COLO668 (cell line): Measurements from ENCODE around the gene EPS8L3.
A peak's percentile ranks its signal among the peaks of the same experiment; 100 is the strongest.

Source experiments
- DNase-seq: peaks from one replicate; lab custom pipeline; 2025; ENCODE audit not compliant: unreplicated experiment; lab: John Stamatoyannopoulos, UW

Gene EPS8L3

DNA sequence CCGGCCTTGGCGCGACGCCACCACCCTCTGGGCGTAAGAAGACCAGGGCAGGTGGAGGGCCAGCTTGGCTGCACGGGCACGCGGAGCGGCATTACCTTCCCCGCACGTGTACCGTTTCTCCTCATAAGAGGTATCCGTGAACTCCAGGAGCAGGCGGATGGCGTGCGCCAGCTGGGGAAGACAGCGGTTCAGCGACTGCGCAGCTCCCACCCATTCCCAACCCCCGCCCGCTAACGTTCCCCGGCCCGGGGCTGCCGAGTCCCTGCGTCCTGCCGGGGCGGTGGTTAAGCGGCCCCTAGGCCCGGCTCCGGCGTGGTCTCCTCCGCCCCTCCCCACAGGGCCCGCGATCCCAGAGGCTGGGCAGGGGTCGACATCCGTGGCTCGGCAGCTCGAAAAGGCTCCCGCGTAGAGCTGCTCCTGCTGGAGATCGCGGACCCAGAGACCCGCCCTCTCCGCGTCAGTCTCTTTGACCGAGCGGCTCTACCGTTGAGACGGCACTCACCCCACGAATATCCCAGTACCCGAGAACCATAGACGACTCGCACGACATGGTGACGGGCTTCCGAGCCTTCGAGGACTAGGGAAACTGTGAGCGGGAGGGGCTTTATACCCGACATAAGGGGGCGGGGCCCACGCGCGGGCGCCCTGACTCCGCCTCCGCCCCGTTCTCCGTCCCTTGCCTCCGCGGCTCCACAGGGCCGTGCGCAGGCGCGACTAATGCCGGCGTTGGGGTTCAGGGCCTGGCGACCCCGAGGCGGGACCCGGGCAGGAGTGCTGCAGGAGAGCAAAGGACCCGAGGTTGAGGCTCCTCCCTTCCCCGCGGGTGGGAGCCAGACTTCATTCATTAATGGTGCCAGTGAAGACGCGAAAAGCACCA lies 23.7 kb downstream of the EPS8L3 start:
- peak; percentile 75 for DNase-seq

DNA sequence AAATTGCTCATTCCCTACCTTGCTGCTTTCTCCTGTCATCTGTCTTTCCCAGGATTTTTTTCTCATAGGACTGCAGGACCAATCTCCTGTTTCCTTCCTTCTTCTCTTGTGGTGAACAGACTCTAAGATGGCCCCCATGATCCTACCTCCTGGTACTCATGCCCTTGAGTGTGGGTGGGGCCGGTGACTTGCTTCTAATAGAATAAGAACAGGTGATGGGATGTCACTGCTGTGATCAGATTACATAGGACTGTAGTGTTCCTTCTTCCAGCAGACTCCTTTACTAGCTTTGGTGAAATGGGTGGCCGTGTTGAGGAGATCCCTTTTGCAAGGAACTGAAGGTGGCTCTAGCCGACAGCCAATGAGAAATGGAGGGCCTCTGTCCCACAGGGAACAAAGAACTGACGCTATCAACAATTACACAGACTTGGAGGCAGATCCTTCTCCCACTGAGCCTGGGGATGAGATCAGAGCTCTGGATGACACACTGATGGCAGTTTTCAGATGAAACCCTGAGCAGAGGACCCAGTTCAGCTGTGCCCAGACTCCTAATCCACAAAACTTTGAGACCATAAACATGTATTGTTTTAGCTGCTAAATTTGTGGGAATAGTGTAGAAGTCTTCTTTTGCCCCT lies 30.4 kb downstream of the EPS8L3 start:
- no peak for DNase-seq

GRCh38 chr1:109732390-109732881 lies 31.3 kb downstream of the EPS8L3 start:
- no peak for DNase-seq

DNA sequence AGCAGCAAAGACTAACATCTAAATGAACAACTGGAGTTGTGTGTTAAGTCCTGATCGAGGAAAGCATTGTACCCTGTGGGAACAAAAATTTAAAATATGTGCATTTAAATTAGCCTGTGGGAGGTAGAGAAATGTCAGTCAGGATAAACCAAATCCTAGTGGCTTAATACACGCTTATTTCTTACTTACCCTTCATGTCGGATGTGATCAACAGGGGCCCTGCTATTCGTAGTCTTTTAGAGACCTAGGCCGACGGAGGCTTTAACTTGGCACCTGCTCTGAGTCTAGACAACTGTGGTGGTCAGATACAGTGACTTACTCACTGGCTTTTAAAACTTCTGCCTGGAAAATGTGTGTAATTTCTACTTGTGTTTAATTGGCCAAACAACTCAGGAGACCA lies 33.1 kb downstream of the EPS8L3 start:
- DNase-seq, result no peak

DNA sequence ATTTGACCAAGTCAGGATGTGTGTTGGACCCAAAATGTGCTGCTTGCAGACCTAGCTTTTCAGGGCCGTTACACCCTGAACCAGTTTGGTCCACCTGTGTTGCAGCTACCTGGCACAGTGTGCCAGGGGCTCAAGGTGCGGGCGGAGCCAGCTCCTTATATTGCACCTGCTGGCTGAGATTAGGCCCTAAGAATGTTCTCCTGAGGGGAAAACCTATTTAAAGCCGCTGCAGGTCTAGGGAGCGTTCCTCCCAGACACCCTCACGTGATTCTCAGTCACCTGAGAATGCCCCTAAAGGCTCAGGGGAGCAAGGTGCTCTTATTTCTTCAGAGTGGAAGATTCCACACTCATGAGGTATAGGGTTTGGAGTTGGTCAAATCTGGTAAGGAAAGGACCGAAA lies 34.9 kb downstream of the EPS8L3 start:
- no peak for DNase-seq

GRCh38 chr1:109726728-109727373 lies 36.9 kb downstream of the EPS8L3 start:
- DNase-seq, result no peak

DNA sequence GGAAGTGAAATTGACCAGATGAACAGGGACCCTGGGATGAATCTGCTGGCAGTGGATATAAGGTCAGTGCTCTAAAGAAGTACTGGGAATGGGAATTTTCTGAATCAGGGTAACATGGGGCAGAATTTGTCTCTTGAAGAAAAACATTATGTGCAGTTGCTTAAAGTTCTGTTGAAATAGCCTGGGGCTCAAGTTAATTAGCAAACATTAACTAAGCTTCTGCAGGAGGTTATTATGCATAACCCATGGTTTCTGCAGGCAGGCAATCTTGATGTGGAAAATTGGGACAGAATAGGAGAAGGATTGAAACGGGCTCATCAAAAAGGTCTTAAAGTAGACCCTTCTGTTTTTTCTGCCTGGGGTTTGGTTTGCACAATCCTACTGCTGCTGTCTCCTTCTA lies 37.7 kb downstream of the EPS8L3 start:
- no peak for DNase-seq

GRCh38 chr1:109725510-109725909 lies 38.2 kb downstream of the EPS8L3 start:
- no peak for DNase-seq

DNA sequence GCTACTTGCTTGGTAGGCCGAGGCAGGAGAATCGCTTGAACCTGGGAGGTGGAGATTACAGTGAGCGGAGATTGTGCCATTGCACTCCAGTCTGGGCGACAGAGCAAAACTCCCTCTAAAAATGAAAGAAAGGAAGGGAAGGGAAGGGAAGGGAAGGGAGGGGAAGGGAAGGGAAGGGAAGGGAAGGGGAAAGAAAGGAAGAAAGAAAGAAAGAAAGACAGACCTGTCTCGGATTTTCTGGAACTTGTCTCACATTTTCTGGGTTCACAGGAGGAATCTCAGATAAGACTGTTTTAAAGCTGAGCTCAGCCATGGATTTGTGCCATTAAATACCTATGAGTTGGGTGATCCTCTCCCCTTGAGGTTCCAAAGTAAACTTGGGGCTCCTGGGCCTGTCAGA lies 38.8 kb downstream of the EPS8L3 start:
- DNase-seq, result no peak

DNA sequence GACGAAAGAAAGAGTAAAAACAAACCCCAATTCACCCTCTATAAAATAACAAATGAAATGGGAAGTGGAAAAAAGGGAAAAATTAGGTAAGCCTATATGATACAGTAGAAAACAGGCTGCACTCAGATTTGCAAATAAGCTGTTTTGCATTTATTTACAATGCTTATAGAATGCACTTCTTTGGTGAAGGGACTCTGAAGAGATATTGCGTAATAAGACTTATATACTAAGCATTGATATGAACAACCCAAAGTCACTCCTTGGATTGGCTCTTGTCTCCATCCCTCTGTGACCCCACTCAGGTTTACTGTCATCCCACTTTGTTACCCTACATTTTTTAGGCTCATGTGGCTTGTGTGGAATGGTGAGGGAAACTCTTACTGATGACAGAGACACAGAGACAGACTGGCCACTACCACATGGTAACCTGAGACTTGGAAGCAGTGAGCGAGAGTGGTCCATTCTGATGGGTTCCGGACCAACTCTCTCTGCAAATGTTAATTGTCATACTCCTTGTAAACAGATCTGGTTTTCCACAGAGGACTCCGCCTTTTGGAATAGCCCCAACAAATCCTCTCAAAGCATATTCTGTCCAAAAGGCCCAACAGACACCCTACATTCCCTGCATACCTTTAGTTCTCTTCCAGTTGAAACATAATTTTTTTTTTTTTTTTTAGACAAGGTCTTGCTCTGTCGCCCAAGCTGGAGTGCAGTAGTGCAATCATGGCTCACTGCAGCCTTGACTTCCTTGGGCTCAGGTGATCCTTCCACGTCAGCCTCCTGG lies 40.6 kb downstream of the EPS8L3 start:
- no peak for DNase-seq

GRCh38 chr1:109721971-109722370 lies 41.8 kb downstream of the EPS8L3 start:
- DNase-seq, result no peak

- no peak for DNase-seq
These were observed 42.7 kb downstream of the EPS8L3 start for GRCh38 chr1:109721042-109721441.

- DNase-seq, result no peak
These were observed 44.3 kb downstream of the EPS8L3 start for GRCh38 chr1:109719337-109719837.

DNA sequence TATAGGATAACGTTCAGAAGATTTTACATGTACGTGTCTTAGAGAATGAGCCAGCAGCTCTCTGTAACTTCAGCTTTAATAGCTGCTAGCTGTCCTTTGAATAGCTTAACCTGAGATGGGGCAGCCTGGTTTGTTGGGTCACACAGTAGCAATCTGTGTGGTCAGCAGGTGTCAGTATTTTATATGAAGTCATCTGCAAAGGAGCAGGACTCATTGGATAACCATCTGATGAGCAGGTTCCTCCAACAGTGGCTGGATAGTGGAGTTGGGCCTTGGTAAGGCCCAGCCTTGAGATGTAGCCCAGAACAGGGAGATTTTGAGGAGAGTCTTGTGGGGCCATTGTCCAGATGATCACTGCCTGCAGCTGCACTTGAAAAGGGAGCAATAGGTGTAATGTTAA lies 45.2 kb downstream of the EPS8L3 start:
- no peak for DNase-seq

- no peak for DNase-seq
These were observed 46.0 kb downstream of the EPS8L3 start for GRCh38 chr1:109717729-109718128.

DNA sequence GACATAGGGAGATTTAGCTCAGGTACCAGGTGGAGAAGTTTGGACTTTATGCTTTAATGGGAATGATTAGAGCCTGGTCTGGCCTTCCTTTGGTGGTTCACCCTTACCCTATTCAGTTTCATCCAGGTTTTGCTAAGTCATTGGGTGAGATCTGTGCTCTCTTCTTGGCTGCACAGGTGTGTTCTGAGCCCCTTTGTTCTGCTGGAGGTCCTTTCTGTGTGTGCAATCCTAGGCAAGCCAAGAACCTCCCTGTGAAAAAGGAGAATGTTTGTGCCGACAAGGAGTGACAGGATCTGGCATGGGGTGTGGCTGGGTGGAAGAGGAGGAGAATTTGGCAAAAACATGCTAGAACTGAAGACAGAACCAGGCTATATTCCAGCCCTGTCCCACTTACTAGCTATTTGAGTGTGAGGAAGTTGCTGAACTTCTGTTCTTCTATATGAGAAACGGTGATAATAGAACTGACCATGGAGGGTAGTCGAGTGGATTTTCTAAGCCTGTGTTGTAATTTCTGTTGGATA lies 47.1 kb downstream of the EPS8L3 start:
- no peak for DNase-seq

- no peak for DNase-seq
These were observed 47.6 kb downstream of the EPS8L3 start for GRCh38 chr1:109716121-109716520.

DNA sequence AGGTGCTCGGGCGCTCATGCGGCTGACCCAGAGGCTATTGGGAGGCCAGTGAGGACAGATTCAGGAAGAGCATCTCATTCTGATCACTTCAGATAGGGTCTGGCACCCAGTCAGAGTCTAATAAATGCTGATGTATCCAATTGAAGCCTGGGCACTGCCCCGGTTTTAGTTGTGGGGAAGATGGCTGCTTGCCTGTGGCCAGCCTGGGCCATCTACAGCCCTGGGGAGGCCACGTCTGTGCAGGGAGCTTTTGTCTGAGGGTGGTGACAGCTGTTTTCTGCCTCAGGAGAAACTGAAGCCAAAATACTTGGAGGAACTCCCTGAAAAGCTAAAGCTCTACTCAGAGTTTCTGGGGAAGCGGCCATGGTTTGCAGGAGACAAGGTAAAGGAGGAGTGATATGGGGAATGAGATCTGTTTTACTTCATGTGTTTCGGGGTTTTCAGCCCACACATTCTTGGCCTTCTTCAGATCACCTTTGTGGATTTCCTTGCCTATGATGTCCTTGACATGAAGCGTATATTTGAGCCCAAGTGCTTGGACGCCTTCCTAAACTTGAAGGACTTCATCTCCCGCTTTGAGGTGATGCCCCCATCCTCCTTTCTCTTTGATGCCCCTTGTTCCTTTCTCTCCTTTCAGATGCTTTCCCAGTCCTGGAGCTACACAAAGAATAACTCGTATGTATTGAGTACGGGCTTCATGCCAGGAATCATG lies 48.9 kb downstream of the EPS8L3 start:
- no peak for DNase-seq

DNA sequence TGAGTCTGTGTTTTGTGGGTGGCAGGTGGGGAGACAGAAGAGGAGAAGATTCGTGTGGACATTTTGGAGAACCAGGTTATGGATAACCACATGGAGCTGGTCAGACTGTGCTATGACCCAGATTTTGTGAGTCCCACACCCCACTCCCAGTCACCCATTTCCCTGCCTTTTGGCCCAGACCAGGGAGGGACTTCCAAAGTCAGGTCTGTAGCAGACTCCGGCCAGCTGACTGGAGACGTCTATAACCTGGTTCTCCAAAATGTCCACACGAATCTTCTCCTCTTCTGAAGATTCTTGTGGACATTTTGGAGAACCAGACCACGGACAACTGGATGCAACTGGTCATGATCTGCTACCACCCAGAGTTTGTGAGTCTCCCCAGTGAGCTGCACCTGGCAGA lies 50.1 kb downstream of the EPS8L3 start:
- DNase-seq, result no peak

- DNase-seq, result no peak
These were observed 51.3 kb downstream of the EPS8L3 start for GRCh38 chr1:109712321-109712864.
